GM21423 (cell line): Measurements from ENCODE around the gene SRRM3.
"Not testable (repeated sequence)": the region's sequence is repeated elsewhere in the genome, so short reads cannot be mapped to it uniquely, and the experiment has no call there.

ENCODE experiments used
- ATAC-seq: cut with Tn5 transposase; IDR thresholded peaks from one replicate; pipeline ENCODE4 v1.9.1; 2021; ENCODE audit warnings: mild to moderate bottlenecking, moderate library complexity; ENCODE audit not compliant: unreplicated experiment

The SRRM3 gene

DNA sequence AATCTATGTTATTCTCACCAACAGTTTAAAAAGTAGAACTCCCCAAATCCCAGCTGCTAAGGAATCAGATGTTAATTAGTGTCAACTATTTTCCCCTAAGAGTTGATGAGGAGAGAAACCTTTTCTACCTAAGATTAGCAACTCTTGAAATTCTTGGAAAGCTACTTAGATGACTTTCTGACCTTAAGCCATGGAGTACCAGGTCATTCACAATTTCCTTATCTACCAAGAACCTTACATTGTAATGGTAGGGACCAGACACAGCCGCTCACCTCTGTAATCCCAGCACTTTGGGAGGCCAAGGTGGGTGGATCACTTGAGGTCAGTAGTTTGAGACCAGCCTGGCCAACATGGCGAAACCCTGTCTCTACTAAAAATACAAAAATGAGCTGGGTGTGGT is 133.7 kb downstream of the SRRM3 start:
- ATAC-seq: not testable (repeated sequence)

DNA sequence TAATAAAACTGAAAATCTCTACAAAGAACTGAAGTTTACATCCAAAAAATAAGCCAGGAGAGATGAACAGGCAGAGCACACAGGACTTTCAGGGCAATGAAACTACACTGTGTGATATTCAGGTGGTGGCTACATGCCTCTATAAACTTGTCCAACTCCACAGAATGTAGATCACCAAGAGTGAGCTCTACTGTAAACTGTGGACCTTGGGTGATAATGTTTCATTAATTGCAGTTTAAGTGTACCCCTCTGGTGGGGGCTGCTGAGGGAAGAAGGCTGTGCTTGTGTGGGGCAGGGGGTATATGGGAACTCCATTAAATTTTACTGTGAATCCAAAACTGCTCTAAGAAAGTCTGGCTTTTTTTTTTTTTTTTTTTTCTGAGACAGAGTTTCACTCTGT is 134.4 kb downstream of the SRRM3 start:
- ATAC-seq: no peak
